ENCODE results near the gene HMGCS2.

DNA sequence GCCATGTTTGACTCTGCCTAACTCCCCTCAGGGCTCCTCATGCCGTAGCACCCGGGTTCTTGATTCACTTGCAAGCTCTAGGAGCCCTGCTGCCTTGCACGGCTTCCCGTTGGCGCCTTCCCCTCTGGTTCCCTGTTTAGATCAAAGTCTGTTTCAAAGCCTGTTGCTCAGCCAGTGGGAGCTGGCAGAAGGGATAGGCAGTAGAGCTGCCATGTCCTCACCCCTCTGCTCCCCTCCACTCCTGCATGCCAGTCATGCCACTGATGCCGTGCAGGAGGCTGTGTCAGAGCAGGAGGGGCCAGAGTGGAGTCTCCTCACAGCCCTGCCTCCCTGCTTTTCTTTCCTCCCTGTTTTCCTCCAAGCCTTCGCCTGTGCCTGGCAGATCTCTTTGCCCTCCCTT, 26.5 kb downstream of the HMGCS2 start:
- TF ChIP-seq, protein P1, sequence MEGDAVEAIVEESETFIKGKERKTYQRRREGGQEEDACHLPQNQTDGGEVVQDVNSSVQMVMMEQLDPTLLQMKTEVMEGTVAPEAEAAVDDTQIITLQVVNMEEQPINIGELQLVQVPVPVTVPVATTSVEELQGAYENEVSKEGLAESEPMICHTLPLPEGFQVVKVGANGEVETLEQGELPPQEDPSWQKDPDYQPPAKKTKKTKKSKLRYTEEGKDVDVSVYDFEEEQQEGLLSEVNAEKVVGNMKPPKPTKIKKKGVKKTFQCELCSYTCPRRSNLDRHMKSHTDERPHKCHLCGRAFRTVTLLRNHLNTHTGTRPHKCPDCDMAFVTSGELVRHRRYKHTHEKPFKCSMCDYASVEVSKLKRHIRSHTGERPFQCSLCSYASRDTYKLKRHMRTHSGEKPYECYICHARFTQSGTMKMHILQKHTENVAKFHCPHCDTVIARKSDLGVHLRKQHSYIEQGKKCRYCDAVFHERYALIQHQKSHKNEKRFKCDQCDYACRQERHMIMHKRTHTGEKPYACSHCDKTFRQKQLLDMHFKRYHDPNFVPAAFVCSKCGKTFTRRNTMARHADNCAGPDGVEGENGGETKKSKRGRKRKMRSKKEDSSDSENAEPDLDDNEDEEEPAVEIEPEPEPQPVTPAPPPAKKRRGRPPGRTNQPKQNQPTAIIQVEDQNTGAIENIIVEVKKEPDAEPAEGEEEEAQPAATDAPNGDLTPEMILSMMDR (IDR thresholded peaks at IDR 0.05; ENCODE audit: insufficient read depth, low read length, poor library complexity, severe bottlenecking): no peak
- no peak for TF ChIP-seq EZH2phosphoT487 (conservative IDR thresholded peaks at IDR 0.05; ENCODE audit: low read length)
